ENCODE data around the gene FAM13A.
A peak's percentile ranks its signal among the peaks of the same experiment; 100 is the strongest.
"Not testable (repeated sequence)": the region's sequence is repeated elsewhere in the genome, so short reads cannot be mapped to it uniquely, and the experiment has no call there.

FAM13A gene

DNA sequence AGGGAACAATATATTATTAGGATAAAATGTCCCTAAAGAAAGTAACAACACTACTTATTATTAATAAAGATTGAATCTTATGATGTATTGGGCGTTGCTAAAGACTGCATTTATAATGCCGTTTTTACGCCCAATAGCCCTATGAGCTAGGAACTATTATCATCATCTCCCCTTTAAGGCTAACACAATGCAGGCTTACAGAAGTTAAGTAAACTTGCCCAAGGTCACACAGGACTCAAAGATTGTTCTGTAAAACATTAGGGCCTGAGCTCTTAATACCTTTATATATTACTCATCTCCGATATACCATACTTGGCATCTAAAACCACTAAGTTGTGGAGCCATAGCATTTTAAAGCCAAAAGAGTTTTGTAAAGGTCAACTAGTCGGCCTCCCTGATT, 149.5 kb downstream of the FAM13A start:
- no peak for DNase-seq

DNA sequence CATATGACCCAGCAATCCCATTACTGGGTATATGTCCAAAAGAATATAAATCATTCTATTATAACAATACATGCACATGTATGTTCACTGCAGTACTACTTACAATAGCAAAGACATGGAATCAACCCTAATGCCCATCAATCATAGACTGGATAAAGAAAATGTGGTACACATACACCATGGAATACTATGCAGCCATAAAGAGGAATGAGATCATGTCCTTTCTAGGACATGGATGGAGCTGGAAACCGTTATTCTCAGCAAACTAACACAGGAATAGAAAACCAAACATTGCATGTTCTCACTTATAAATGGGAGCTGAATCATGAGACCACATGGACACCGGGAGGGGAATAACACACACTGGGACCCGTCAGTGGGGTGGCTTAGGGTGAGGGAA, 152.7 kb downstream of the FAM13A start:
- DNase-seq: not testable (repeated sequence)

DNA sequence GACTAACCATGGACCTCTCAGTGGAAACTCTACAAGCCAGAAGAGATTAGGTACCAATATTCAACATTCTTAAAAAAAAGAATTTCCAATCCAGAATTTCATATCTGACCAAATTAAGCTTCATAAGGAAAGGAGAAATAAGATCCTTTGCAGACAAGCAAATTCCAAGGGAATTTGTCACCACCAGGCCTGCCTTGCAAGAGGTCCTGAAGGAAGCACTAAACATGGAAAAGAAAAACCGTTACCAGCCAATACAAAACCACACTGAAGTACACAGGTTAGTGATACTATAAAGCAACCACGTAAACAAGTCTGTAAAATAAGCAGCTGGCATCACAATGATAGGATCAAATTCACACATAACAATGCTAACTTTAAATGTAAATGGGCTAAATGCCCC, 156.6 kb downstream of the FAM13A start:
- no peak for DNase-seq

DNA sequence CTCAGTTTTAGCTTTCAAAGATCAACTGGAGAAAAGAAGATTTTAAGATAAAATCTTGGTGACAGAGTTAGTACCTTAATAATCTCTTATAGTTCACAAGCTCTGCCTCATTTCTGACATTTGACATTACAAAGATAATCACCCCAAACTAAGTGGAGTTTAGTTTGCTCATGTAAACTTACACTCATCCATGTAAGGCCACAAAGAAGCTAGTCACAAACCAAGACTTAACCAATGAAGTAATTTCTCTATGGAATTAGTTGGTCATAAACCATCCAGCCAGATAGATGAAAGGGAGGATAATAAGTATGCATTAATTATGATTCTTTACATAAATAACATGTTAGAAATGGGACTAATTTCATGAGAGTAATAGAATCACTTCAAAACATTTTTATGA, 159.2 kb downstream of the FAM13A start:
- no peak for DNase-seq

DNA sequence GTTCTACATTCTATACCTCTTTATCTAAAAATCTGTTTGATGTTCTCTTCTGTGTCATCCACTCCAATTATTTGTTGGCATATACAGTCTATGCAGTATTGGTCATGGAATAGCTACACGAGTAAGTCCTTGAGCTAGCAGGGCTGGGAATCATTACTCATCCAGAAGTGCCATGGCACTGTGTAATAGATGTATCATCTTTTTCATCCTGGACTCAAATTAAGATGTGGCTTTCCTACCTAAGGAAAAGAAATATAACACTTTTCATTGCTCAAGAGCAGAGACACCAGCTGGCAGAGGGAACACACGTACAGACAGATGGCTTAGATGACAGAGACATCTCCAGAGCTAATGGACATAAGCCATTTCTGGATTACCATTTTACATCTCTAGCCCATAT, 159.8 kb downstream of the FAM13A start:
- DNase-seq: no peak

DNA sequence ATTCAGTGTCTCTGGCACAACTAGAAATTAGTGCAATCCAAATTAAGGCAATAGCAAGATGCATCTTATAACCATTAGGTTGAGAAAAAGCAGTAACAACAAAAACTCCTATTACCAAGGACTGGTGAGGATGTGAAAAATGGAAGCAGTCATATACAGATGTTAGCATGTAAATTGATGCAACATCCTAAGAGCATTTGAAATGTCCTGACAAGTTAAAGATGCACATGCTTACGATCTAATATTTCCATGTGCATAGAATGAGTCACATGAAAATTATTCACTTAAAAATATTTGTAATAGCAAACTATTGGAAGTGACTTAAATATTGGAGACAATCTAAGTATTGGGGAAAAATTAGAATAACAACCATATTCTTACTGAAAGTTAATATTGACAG, 163.0 kb downstream of the FAM13A start:
- no peak for DNase-seq

DNA sequence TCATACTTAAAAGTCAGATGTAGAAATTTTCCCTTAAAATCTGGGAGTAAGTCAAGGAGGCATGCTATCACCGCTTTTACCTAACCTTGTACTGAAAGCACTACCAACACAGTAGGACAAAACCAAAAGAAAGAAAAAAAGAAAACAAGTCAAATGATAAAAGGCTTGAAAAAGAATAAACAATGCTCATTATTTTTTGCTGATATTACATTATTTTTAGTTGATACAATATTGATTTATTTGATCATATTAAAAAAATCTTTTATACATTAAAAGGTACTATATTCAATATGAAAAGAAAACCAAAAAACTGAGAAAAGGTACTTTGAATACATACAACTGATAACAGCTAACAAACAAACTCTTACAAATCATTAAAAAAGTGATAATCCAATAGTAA, 164.3 kb downstream of the FAM13A start:
- no peak for DNase-seq

DNA sequence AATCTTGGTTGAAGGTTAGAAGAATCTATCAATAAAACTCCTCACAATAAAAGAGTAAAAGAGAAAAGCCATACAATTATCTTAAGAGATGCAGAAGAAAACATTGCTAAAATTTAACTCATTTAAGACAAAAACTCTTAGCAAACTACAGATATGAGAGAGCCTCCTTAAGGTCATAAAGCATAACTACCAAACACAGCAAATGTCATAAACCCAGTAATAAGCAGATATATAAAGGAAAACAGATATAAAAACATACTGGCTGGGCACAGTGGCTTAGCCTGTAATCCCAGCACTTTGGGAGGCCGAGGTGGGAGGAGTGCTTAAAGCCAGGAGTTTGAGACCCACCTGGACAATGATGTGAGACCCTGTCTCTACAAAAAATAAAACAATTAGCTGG, 165.3 kb downstream of the FAM13A start:
- no peak for DNase-seq

DNA sequence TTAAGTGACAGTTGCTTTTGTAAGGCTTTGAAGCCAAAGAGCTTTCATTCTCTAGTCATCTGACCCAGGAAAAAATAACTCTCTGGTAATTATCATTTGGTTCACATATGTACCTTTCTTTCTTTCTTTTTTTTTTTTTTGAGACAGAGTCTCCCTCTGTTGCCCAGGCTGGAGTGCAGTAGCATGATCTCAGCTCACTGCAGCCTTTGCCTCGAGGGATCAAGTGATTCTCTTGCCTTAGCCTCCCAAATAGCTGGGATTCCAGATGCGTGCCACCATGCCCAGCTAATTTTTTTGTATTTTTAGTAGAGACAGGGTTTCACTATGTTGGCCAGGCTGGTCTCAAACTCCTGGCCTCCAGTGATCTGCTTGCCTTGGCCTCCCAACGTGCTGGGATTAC, 169.6 kb downstream of the FAM13A start:
- not testable (repeated sequence) for DNase-seq

DNA sequence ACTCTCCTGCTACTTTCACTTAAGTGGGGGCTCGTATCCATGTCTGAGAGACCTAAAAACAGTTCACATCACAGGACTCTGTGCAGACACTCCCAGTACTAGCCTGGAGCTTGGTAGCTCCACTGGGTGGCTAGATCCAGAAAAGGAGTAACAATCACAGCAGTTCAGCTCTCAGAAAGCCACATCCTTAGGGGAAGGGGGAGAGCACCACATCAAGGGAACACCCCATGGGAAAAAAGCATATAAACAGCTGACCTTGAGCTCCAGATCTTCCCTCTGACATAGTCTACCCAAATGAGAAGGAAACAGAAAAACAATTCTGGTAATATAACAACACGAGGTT, 175.8 kb downstream of the FAM13A start:
- DNase-seq: no peak

DNA sequence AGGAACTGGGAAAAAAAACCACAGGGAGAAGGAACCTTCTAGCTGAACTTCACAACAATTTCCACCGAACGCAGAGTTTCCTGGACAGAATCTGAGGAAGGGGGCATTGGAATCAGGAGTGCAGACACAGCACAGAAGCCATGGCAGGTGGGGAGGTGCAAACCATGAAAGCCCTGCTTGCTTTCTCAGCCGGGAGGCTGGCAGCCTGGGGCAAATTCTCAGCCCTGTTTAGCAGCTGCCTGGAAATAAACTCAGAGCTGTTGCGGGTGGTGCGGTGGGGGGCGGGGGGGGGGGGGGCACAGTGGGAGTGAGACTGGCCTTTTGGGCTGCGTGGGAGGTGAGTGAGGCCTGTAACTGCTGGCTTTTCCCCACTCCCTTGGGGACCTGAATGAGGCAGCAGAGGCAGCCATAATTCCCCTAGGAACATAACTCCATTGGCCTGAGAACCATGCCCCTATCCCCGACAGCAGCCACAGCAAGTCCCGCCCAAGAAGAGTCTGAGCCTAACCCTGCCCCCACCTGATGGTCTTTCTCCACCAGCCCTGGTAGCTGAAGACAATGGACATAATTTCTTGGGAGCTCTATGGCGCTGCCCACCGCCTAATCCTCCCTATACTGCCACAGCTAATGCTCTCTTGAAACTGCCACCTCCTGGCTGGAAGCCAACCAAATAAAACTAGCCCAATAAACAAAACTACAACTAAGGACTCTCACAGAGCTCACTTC, 176.3 kb downstream of the FAM13A start:
- no peak for DNase-seq

DNA sequence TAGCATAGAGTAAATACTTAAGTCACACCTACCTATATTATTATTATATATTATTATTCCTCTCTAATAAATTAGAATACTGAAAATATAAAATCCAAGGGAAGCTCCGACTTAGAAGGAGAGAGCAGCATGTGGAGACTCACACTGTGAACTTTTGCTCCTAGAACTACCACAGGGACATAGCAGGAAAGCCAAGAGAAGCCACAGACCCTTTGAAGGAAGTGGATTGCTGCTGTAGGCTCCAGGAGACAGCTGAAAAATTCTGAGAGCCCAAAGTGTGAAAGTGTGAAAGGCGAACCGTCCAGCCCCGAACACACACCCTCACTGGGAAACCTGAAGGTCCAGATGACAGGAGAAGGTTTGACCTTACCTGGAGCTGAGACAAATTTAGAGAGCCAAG, 177.0 kb downstream of the FAM13A start:
- DNase-seq: no peak

DNA sequence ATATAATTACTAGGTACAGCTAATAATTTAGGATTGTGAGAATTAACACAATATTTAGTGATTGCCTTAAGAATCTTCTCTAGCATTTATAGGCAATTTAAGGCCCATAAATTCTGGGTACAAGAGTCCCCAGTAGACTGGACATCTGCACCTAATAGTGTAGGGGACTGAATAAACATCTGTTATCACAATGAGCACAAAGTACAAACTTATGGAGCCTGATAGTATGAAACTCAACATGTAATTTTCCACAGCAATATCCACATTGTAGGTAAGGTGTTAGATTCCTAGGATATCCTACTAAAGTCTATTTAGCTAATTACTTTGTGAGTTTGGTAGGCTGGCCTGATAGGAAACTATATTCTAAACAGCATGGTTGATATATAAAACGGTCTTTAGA, 178.3 kb downstream of the FAM13A start:
- DNase-seq: no peak

DNA sequence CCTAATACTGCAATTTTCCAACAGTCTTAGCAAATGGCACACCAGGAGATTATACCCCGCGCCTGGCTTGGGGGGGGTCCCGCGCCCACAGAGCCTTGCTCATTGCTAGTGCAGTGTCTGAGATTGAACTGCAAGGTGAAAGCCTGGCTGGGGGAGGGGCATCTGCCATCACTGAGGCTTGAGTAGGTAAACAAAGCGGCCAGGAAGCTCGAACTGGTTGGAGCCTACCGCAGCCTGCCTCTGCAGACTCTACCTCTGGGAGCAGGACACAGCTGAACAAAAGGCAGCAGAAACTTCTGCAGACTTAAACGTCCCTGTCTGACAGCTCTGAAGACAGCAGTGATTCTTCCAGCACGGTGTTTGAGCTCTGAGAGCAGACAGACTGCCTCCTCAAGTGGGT, 186.6 kb downstream of the FAM13A start:
- no peak for DNase-seq

DNA sequence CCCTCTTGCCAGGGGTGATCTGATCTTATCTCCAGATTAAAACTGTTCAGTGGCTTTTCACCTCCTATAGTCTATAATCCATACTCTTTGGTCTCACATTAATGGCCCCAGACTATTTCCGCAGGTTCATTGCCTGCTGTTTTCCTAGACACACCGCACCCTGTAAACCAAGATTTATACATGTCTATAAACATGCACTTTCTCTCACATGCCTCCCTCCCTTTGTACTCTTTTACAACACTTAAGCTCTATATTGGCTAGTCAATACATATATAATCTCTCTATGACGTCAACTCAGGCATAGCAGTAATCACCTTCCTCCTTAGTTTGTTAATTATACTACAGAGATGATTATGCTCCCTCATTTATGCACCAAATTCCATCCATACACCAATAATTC, 188.5 kb downstream of the FAM13A start:
- DNase-seq: no peak

DNA sequence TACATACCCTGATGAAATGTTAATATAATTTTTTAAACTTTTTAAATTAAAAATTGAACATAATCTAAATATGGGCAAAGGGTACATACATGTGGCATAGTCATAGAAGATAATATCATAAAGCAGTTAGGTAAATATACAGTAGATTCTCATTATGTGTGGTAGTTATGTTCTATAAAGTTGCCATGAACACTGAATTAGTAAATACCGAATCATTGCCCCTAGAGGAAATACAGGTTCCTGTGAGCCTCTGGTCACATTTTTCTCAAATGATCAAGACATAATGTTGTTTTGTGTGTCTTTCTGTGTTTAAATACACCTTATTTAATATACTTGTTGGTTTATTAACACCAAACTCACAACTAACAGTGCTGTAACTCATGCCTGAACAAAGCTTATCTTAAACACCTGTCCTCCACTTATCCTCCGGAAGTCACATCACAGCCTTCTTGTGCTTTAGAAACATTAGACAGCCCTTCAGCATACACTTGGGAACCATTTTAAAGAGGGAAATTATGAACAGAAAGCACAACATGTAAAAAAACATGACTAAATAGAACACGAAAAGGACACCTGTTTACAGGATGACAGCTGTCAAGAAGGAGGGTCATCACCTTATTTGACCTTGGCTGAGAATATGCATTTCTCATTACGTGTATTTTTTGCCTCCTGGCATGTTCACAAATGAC, 190.0 kb downstream of the FAM13A start:
- DNase-seq: no peak

DNA sequence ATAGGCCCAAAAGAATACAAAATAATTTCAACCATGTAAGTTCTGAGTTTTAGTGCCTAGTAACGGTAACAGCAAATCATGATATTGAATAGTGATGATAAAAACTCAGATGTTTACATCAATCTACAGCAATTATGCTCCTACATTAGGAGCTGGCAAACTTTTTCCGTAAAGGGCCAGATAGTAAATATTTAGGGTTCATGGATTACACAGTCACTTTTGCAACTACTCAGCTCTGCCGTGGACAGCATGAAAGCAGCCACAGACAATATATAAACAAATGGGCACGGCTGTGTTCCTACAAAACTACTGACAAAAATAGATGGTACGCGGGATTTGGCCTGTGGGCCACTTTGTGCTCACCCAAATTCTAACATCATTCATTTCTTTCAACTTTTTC, 191.5 kb downstream of the FAM13A start:
- DNase-seq: no peak

DNA sequence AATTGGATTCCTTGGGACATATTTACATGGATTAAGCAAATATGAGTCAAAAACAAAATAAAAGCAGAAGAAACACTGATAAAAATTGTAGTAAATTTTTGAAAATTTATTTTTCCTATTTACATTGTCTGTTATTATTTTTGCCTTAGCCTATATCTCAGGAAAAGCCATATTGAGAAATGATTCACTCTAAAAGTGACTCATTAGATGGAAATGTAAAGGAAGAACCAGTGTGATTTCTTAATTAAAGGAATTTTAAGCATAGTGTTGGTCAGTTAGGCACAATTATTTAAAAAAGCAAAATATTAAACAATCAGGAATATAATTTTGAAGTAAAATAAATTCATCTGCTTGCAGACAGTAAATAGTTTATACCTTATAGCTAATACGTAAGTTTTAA, 191.9 kb downstream of the FAM13A start:
- no peak for DNase-seq

DNA sequence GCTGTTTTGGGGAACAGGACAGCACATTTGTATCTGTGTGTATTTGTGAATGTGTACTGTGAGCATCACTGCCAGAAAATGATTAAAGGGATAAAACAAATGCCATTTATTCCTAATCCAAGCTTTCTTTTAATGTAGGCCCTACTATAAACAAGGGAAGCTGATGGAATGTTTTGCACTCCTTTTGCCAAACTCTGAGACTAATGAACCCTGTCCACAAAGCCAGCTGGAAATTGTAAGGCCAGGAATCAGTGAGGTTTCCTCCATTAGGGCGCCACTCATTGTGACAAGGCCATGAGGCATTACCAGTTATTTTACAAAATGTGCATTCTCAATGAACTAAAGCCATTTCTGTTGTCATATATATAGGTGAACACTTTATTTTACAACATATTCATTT, 196.4 kb downstream of the FAM13A start:
- no peak for DNase-seq

DNA sequence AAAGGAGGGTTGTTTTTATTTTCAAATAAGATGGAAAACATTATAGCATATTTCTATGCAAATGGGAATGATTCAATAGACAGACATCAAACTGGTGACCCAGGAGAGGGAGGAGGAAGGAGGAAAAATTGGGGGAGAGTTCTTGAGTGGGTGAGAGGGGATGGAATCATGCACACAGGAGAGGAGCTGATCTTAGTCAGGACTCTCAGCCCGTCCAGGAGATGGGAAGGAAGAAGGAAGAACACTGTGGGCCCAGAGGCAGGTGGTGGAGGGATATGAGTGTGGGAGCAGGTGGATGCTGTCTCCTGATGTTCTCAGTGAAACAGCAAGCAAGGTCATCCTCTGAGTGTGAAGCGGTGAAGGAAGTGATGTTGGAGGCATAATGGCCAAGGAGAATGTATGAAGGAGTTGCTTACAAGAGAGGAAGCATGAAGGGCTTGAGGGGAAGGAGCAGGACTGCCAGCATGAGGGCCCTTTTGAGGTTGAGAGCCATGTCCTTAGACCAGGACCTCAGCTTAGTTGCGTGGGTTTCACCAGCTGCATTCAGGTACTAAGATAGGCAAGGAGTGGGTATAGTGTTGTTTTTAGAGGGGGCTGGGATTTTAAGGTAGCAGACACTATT, 197.7 kb downstream of the FAM13A start:
- DNase-seq: peak in 1 of 51 donors; percentile 4

DNA sequence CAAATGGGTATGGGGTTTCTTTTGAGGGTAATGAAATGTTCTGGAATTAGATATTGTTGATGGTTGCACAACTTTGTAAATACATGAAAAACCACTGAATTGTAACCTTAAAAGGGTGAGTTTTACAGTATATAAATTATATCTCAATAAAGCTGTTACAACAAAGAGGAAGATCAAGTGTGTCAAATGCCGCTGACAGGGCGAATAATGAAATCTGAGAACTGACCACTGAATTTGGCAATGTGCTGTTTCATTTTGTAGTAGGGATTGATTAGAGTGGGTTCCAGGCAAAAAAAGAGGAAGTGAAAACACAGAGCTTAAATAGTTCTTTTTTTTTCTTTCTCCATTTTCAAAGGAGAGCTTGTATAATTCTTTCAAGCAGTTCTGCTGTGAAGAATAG, 198.2 kb downstream of the FAM13A start:
- DNase-seq: peak in 1 of 51 donors; percentile 23

DNA sequence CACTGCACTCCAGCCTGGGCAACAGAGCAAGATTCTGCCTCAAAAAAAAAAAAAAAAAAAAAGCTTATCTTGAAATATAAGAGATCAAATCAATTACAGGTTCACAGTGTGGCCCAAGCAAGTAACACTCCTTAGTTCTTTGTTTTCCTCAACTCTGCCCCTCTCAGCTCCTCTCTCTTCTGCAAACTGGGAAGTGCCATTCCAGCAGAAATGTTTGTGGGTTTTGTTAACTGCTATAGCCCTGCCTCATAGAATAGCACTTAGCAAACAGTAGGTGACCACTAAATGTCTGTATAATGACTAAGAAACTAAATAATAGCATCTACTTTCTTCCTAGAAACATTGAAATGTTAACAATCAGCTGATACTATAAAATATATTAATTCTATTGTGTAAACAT, 199.4 kb downstream of the FAM13A start:
- DNase-seq: no peak

DNA sequence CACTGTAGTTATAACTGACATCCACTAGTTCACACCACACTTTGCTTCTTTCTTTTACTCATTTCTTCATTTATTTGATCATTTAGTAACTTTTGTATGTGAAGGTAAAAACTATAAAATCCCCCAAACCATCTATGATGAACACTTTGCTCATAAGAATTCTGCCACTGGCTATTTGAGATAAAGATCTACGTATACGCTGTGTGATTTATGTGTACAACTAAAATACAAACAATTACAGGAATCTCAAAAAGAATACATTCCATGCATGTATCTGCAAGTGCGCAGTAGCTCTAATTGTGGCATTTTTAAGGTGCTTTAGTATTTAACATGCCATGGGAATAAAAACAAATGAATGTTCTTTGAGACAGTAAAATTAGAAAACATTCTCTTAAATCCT, 202.5 kb downstream of the FAM13A start:
- DNase-seq: no peak
